Measurements from ENCODE around the gene SLC22A17. TPM values are rescaled to one million over a fixed set of nuclear protein-coding genes. Genes with fewer than 3 reads are reported as not detected.
"Not testable (repeated sequence)": the region's sequence is repeated elsewhere in the genome, so short reads cannot be mapped to it uniquely, and the experiment has no call there.

SLC22A17 gene
- 10 to 100 TPM; 25.0 to 48.0 (median 38.5) TPM for total RNA-seq
- polyA plus RNA-seq, result 10 to 100 TPM in 1 of 2 donors, 1 to 10 TPM in 1; 8.9 to 32.7 TPM
- long read RNA-seq, donor 1, partial matches to known transcripts, result 9 of 13 reads
- long read RNA-seq, donor 1, other reads (novel, unspliced or antisense), result 2 of 13 reads
- long read RNA-seq, donor 2, partial matches to known transcripts, result 0 of 4 reads
- long read RNA-seq, donor 2, other reads (novel, unspliced or antisense), result 0 of 4 reads
- long read RNA-seq, donor 3, transcript SLC22A17-202 (10 exons, 2,238 nt), result major isoform, 7 of 69 reads
- long read RNA-seq, donor 3, partial matches to known transcripts, result 10 of 69 reads
- long read RNA-seq, donor 3, other reads (novel, unspliced or antisense), result 46 of 69 reads

- intact Hi-C loops (cut with DNase I), result no loop called here
- Histone ChIP-seq H3K27me3 (no peaks in the 10 kb centered on the region), H3K36me3 (no peaks in the 10 kb centered on the region), H3K27ac (peak within 1 kb of the TSS in 1 of 2 donors; percentile 58), H3K4me1 (ENCODE audit: insufficient read depth) (peaks cover 4% of the 10 kb centered on the region), H3K9me3 (no peaks in the 10 kb centered on the region), H3K4me3 (peak within 1 kb of the TSS; percentile 69)
- TF ChIP-seq CTCF (IDR thresholded peaks at IDR 0.05) (no peak), POLR2A (IDR thresholded peaks at IDR 0.05) (peak; percentile 75), EP300 (IDR thresholded peaks at IDR 0.05) (no peak)
- 0 to 1% (median 1%) methylated on average over 38 to 42 of the region's 42 CpGs for whole genome bisulfite sequencing, 3 donors
- peak; percentile 84 to 90 (median 89) for DNase-seq
These were observed at the start of gene SLC22A17 for GRCh38 chr14:23352506-23353432. SLC22A17 (minus strand) TSS chr14:23352887.

- TF ChIP-seq CTCF (IDR thresholded peaks at IDR 0.05), result no peak
- no peak for TF ChIP-seq POLR2A (IDR thresholded peaks at IDR 0.05)
- TF ChIP-seq EP300 (IDR thresholded peaks at IDR 0.05), result no peak
These were observed 48.6 kb upstream of the SLC22A17 start for GRCh38 chr14:23401291-23401690.

GRCh38 chr14:23400496-23401149, 47.9 kb upstream of the SLC22A17 start:
- H3K36me3 ChIP-seq; intact Hi-C loops (cut with DNase I); H3K4me3 ChIP-seq; H3K27ac ChIP-seq; H3K4me1 ChIP-seq (ENCODE audit: insufficient read depth); H3K9me3 ChIP-seq; DNase-seq; H3K27me3 ChIP-seq: not testable (repeated sequence)
- WGBS, 3 donors, result 89 to 93% (median 91%) methylated on average over 16 of the region's 16 CpGs

More at GRCh38 chr14:23401291-23401690, 48.6 kb upstream of the SLC22A17 start:
- Histone ChIP-seq H3K9me3 (no peaks in the 10 kb centered on the region), H3K36me3 (no peaks in the 10 kb centered on the region), H3K4me1 (ENCODE audit: insufficient read depth) (no peaks in the 10 kb centered on the region), H3K4me3 (no peak overlapping the region), H3K27ac (no peak overlapping the region), H3K27me3 (no peaks in the 10 kb centered on the region)
- WGBS, 3 donors, result 74 to 85% (median 75%) methylated on average over 4 of the region's 4 CpGs
- intact Hi-C loops (cut with DNase I), result no loop called here
- DNase-seq, result no peak

GRCh38 chr14:23399591-23399990, 46.9 kb upstream of the SLC22A17 start:
- Histone ChIP-seq H3K36me3 (no peaks in the 10 kb centered on the region), H3K4me1 (ENCODE audit: insufficient read depth) (no peaks in the 10 kb centered on the region), H3K4me3 (no peak overlapping the region), H3K27ac (no peak overlapping the region), H3K9me3 (no peaks in the 10 kb centered on the region), H3K27me3 (no peaks in the 10 kb centered on the region)
- TF ChIP-seq CTCF (IDR thresholded peaks at IDR 0.05) (no peak), EP300 (IDR thresholded peaks at IDR 0.05) (no peak), POLR2A (IDR thresholded peaks at IDR 0.05) (no peak)
- DNase-seq, result no peak
- 69 to 71% (median 69%) methylated on average over 6 of the region's 6 CpGs for WGBS, 3 donors
- intact Hi-C loops (cut with DNase I), result no loop called here

Measured in ovary (tissue), 10 donors.